Spleen (tissue), 13 donors: Measurements from ENCODE around the gene ABHD1. TPM values are rescaled to one million over a fixed set of nuclear protein-coding genes. Genes with fewer than 3 reads are reported as not detected.
"Not testable (repeated sequence)": the region's sequence is repeated elsewhere in the genome, so short reads cannot be mapped to it uniquely, and the experiment has no call there.

Experiments used
- DNase-seq: peaks from one replicate; pipeline ENCODE4 v3.0.0-alpha.2; 2020
- H3K27ac ChIP-seq, 8 donors: fragments of 200-600 bp; sonication (generic) in 7 of 8; 1 replicate in 4 of 8; 2 replicates in 4 of 8; pipeline versions ENCODE4 v1.5.0 to v1.8.0; 2016 to 2021; ENCODE audit warnings: inconsistent platforms in 4 of 8, mild to moderate bottlenecking in 4 of 8, moderate library complexity in 1 of 8
- H3K27me3 ChIP-seq, 7 donors: fragments of 200-600 bp; sonication (generic) in 6 of 7; replicated peaks in 1 of 7; 1 replicate in 4 of 7; 2 replicates in 3 of 7; pipeline versions ENCODE4 v1.5.0 to v1.8.0; 2016 to 2021; ENCODE audit warnings: inconsistent platforms in 3 of 7, mild to moderate bottlenecking in 1 of 7
- H3K36me3 ChIP-seq, 6 donors: fragments of 200-600 bp; sonication (generic) in 5 of 6; 1 replicate in 4 of 6; 2 replicates in 2 of 6; pipeline versions ENCODE4 v1.5.0 to v1.8.0; 2016 to 2021; ENCODE audit warnings: inconsistent platforms in 2 of 6
- H3K4me1 ChIP-seq, 6 donors: fragments of 200-600 bp; sonication (generic) in 5 of 6; 1 replicate in 3 of 6; 2 replicates in 3 of 6; pipeline versions ENCODE4 v1.5.0 to v1.8.0; 2016 to 2021; ENCODE audit warnings: inconsistent platforms in 3 of 6
- H3K4me3 ChIP-seq, 8 donors: fragments of 200-600 bp; sonication (generic) in 7 of 8; 1 replicate in 4 of 8; 2 replicates in 4 of 8; pipeline versions ENCODE4 v1.5.0 to v1.8.0; 2016 to 2021; ENCODE audit warnings: inconsistent platforms in 4 of 8, mild to moderate bottlenecking in 4 of 8, moderate library complexity in 2 of 8
- H3K9me3 ChIP-seq, 8 donors: fragments of 200-600 bp; sonication (generic) in 7 of 8; 1 replicate in 4 of 8; 2 replicates in 4 of 8; pipeline versions ENCODE4 v1.5.0 to v1.8.0; 2016 to 2021; ENCODE audit warnings: inconsistent platforms in 4 of 8
- CTCF ChIP-seq, 11 experiments: fragments of 200-600 bp in 7 of 11; fragments of 450-650 bp in 4 of 11; sonication (generic) in 4 of 11; IDR thresholded peaks in 8 of 11; conservative IDR thresholded peaks in 3 of 11; 1 replicate in 7 of 11; 2 replicates in 4 of 11; pipeline versions ENCODE4 v1.4.0 to v1.8.0; 2016 to 2021; ENCODE audit warnings: antibody characterized with exemption in 11 of 11, inconsistent platforms in 4 of 11, mild to moderate bottlenecking in 1 of 11
- POLR2A ChIP-seq, 3 donors: fragments of 450-650 bp; IDR thresholded peaks; one replicate each; pipeline ENCODE4 v1.5.1; 2017; ENCODE audit warnings: antibody characterized with exemption in 3 of 3, mild to moderate bottlenecking in 1 of 3
- POLR2AphosphoS5 ChIP-seq, 3 donors: sonication (generic); formaldehyde crosslinking; IDR thresholded peaks; one replicate each; pipeline ENCODE4 v1.5.1; 2017; ENCODE audit warnings: antibody characterized with exemption in 3 of 3
- WGBS, 5 donors: extraction: QIAGEN DNeasy Blood & Tissue Kit in 3 of 5; methylation state at CpG; one replicate each; pipeline versions ENCODE4 v1.1.5 to v1.1.7; 2013 to 2018; 5-methylcytosine and 5-hydroxymethylcytosine counted together
- intact Hi-C: fragments of 100-400 bp; cut with DNase I; formaldehyde crosslinking; loops from one replicate; pipeline ENCODE4 v1.15.0; 2023; ENCODE audit warnings: low total_unique reads
- long read RNA-seq, 2 donors: transcript quantifications; one replicate each; lab custom pipeline, GENCODE V29; 2026
- polyA plus RNA-seq, 3 donors: library from polyadenylated mRNA; stranded (reverse); fragments of 200-250 nt; gene quantifications; one replicate each; pipeline ENCODE4 v1.2.1, GENCODE V29; 2013
- total RNA-seq, 7 donors: library from RNA; depleted of rRNA in 3 of 7; stranded (reverse); fragments of >200 nt in 3 of 7; fragmentation: NEBNext Ultra II Directional in 4 of 7; extraction: Animal tissue kit (Norgen Biotek cat#: 25700) in 4 of 7; gene quantifications; one replicate each; pipeline versions ENCODE4 v1.1.0 to v1.2.1, GENCODE V29; 2016 to 2021
- donor health status: healthy with polysubstance abuse.
- donor health status: DM: no; HTN: no; CAD: no; lungs with moderate emphysema.
- donor health status: DM: no; HTN: no; CAD: no.
- donor health status: Bipolar disorder and iron deficiency.
- donor health status: healthy.
- donor health status: DM: no; HTN: no; CAD: no.
- donor health status: DM: yes; HTN: yes; CAD: no.

Gene ABHD1
- 1 to 10 TPM in 1 of 7 donors, under 1 TPM in 5, not detected in 1; 0.38 to 1.6 (median 0.58) TPM for total RNA-seq
- under 1 TPM; 0.42 to 0.80 (median 0.71) TPM for polyA plus RNA-seq
- long read RNA-seq, donor 1 = 0 reads
- long read RNA-seq, donor 2, partial matches to known transcripts = 0 of 2 reads
- long read RNA-seq, donor 2, other reads (novel, unspliced or antisense) = 0 of 2 reads

DNA sequence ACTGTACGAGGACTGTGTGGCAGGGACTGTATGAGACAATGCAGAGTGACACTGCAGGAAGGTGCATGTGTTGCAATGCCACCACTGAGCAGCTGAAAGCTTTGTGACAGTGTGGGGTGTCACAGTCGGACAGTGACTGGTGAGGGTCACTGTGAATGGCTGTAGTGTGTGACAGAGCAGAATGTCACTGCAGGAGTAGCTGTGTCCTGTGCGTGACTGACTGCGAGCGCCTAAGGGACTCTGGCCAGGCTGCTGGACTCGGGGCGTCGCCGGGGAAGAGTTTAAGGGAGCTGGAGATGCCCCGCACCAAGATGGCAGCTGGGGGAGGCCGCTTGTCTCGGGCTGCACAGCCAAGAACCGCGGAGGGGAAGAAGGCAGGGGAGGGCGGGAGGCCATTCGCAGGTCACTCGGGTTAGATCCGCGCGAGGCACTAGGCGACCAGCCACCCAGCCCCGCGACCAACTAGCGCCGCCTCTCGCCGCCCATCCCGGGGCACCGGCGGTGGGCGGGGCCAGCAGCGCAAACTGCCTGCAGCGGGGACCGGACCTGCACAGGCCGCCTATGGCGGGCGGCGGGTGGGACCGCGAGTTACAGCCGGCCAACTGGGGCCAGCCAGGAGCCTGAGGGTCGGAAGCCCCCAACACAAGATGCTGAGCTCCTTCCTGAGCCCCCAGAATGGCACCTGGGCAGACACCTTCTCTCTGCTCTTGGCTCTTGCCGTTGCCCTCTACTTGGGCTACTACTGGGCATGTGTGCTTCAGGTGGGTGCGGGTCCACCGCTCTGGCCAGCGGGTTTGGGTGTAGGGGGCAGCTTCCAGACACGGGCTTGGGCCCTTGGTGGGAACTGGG lies at the start of gene ABHD1:
Gene ABHD1, plus strand, starts transcription at position 514 of the 849 bp plus-strand sequence. Its CDS starts 134 bp downstream, at position 648.
- Histone ChIP-seq H3K36me3 (no peaks in the 10 kb centered on the region), H3K4me3 (peak within 1 kb of the TSS; percentile 47 to 85 (median 64)), H3K27me3 (peaks cover 0 to 23% (median 11%) of the 10 kb centered on the region in 7 donors), H3K27ac (peak within 1 kb of the TSS; percentile 58 to 87 (median 74)), H3K9me3 (no peaks in the 10 kb centered on the region), H3K4me1 (peaks cover 0 to 28% (median 18%) of the 10 kb centered on the region in 6 donors)
- peak; percentile 94 for DNase-seq
- TF ChIP-seq CTCF (IDR thresholded peaks at IDR 0.05 in 8 of 11, conservative IDR thresholded peaks at IDR 0.05 in 3 of 11) = peak in 1 of 11 experiments; percentile 8
- peak; percentile 55 to 82 (median 76) for TF ChIP-seq POLR2AphosphoS5 (IDR thresholded peaks at IDR 0.05)
- no peak for TF ChIP-seq POLR2A (IDR thresholded peaks at IDR 0.05)
- intact Hi-C loops = no loop called here
- WGBS, 5 donors = 3 to 12% (median 6%) methylated on average over 33 to 47 of the region's 47 CpGs

- H3K4me3 ChIP-seq = peak overlapping the region in 1 of 8 donors; percentile 29
- peak; percentile 90 for DNase-seq
These were observed 48.7 kb upstream of the ABHD1 start for GRCh38 chr2:27074738-27075565.

GRCh38 chr2:27075566-27075871 lies 48.1 kb upstream of the ABHD1 start:
- H3K9me3 ChIP-seq, H3K36me3 ChIP-seq, H3K27me3 ChIP-seq, intact Hi-C loops: not testable (repeated sequence)
- peak overlapping the region in 1 of 8 donors; percentile 29 for H3K4me3 ChIP-seq
- peak overlapping the region in 7 of 8 donors; percentile 21 to 97 (median 95) for H3K27ac ChIP-seq
- peaks cover 30 to 92% (median 54%) of the 10 kb centered on the region in 6 donors for H3K4me1 ChIP-seq
- peak; percentile 41 for DNase-seq
- WGBS, 5 donors = 49 to 54% (median 50%) methylated on average over 6 of the region's 6 CpGs

More at GRCh38 chr2:27074738-27075565, 48.7 kb upstream of the ABHD1 start:
- Histone ChIP-seq H3K4me1 (peaks cover 36 to 92% (median 57%) of the 10 kb centered on the region in 6 donors), H3K36me3 (peaks cover 0 to 4% (median under 1%) of the 10 kb centered on the region in 6 donors), H3K27me3 (no peaks in the 10 kb centered on the region), H3K9me3 (no peaks in the 10 kb centered on the region), H3K27ac (peak overlapping the region; percentile 21 to 97 (median 94))
- WGBS, 5 donors = 21 to 36% (median 24%) methylated on average over 4 of the region's 4 CpGs
- intact Hi-C loops = no loop called here
- TF ChIP-seq CTCF (IDR thresholded peaks at IDR 0.05 in 8 of 11, conservative IDR thresholded peaks at IDR 0.05 in 3 of 11) = no peak
- TF ChIP-seq POLR2AphosphoS5 (IDR thresholded peaks at IDR 0.05) = peak in 1 of 3 donors; percentile 59
- no peak for TF ChIP-seq POLR2A (IDR thresholded peaks at IDR 0.05)

GRCh38 chr2:27076323-27076722 lies 47.3 kb upstream of the ABHD1 start:
- 84 to 96% (median 88%) methylated on average over 4 of the region's 4 CpGs for WGBS, 5 donors
- TF ChIP-seq POLR2A (IDR thresholded peaks at IDR 0.05) (no peak), CTCF (IDR thresholded peaks at IDR 0.05 in 8 of 11, conservative IDR thresholded peaks at IDR 0.05 in 3 of 11) (no peak), POLR2AphosphoS5 (IDR thresholded peaks at IDR 0.05) (no peak)
- Histone ChIP-seq H3K27ac (peak overlapping the region in 4 of 8 donors; percentile 94 to 97 (median 96)), H3K27me3 (no peaks in the 10 kb centered on the region), H3K4me1 (peaks cover 29 to 93% (median 57%) of the 10 kb centered on the region in 6 donors), H3K9me3 (no peaks in the 10 kb centered on the region), H3K36me3 (no peaks in the 10 kb centered on the region), H3K4me3 (no peak overlapping the region)
- intact Hi-C loops = no loop called here
- peak; percentile 31 for DNase-seq
